ENCODE data around the gene HTR1E.
"Not testable (repeated sequence)": the region's sequence is repeated elsewhere in the genome, so short reads cannot be mapped to it uniquely, and the experiment has no call there.

The HTR1E gene

DNA sequence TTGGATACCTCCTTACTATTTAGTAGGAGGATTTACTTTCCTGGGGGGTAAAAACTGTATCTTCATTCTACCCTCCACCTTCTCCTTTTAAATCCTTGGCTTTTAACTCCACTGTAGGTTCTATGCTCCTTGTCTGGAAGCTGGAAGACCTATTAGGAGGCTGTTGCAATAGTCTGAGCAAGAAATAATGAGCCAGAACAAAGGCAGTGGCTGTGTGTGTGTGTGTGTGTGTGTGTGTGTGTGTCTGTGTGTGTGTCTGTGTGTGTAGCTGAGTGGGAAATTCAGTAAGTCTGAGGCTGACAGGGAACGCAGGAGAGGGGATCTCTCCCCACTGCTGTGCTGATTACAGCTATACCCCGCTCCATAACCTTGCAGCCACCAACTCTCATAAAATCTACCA is 35.8 kb downstream of the HTR1E start:
- no peak for DNase-seq (ENCODE audit: low read depth in 1 of 2, low spot score in 1 of 2)

- no peak for DNase-seq (ENCODE audit: low read depth in 1 of 2, low spot score in 1 of 2)
Observed at GRCh38 chr6:86978251-86978650, 40.9 kb downstream of the HTR1E start.

GRCh38 chr6:87001494-87001893 is 64.2 kb downstream of the HTR1E start:
- no peak for DNase-seq (ENCODE audit: low read depth in 1 of 2, low spot score in 1 of 2)

DNA sequence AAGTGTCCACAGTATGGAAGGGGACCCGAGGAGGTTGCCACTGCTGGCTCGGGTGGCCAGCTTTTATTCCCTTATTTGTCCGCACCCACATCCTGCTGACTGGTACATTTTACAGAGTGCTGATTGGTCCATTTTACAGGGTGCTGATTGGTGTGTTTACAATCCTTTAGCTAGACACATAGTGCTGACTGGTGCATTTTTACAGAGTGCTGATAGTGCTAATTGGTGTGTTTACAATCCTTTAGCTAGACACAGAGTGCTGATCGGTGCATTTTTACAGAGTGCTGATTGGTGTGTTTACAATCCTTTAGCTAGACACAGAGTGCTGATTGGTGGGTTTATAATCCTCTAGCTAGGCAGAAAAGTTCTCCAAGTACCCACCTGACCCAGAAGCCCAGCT is 65.1 kb downstream of the HTR1E start:
- not testable (repeated sequence) for DNase-seq (ENCODE audit: low read depth in 1 of 2, low spot score in 1 of 2)

GRCh38 chr6:87006541-87006940 is 69.2 kb downstream of the HTR1E start:
- DNase-seq (ENCODE audit: low read depth in 1 of 2, low spot score in 1 of 2): not testable (repeated sequence)

- not testable (repeated sequence) for DNase-seq (ENCODE audit: low read depth in 1 of 2, low spot score in 1 of 2)
Observed at GRCh38 chr6:87009581-87009980, 72.3 kb downstream of the HTR1E start.

DNA sequence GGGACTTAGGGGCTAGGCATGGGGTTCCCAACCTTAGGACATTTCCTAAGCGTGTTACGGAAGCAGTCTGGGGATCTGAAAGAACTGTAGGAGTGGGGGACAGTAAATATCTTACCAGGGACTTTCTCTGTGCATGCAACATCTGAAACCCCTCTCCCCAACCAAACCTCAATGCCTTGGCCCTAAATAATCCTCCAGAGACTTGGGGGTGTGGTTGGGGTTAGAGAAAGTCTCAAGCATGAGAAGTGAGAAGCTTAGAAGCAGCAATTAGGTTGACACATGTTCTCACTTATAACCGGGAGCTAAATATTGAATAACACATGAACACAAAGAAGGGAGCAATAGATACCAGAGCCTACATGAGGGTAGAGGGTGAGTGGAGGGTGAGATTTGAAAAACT is 74.7 kb downstream of the HTR1E start:
- DNase-seq (ENCODE audit: low read depth in 1 of 2, low spot score in 1 of 2): no peak

- no peak for DNase-seq (ENCODE audit: low read depth in 1 of 2, low spot score in 1 of 2)
Observed at GRCh38 chr6:87012743-87013142, 75.4 kb downstream of the HTR1E start.

GRCh38 chr6:87016772-87017171 is 79.4 kb downstream of the HTR1E start:
- DNase-seq (ENCODE audit: low read depth in 1 of 2, low spot score in 1 of 2): no peak

DNA sequence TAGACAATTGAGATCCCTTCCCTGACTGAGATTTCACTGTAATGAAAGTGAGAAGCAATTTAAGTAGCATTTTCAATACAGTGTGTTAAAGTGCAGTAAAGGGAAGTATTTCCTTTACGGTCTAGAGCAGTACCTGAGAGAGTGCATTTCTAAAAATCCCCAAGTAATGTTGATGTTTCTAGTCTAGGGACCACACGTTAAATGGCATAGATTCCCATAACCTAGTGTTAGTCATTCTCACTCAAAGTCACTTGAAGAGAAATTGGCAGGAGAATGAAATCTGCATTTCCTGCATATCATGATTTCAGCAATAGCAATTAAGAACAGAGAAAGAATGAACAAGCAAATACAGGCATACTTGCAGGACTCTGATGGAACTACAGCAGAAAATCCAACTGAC is 89.7 kb downstream of the HTR1E start:
- no peak for DNase-seq (ENCODE audit: low read depth in 1 of 2, low spot score in 1 of 2)

DNA sequence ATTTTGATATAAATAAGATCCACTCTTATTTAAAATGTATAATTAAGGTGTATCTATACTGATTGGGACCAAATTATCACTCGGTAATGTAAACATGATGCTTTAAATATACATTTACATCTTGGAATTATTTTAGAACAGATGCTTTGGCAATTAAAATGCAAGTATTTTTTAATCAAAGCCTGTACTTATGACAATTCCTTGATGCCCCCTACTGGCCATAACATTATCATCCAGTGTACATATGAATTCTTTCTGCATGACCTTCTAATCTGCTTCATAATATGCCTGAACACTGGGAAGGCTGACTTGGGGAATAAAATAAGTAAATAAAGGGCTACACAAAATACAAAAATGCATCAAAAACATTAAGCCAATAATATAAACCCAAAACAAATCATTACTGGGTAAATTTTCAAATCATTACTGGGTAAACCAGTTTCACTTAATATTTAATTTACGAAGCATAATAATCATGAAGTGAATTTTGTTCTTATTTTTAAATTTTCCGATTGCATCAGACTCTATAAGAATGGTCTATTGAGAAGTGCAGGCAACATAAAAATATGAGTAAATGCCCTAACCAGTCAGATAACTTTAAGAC is 92.5 kb downstream of the HTR1E start:
- no peak for DNase-seq (ENCODE audit: low read depth in 1 of 2, low spot score in 1 of 2)

- no peak for DNase-seq (ENCODE audit: low read depth in 1 of 2, low spot score in 1 of 2)
Observed at GRCh38 chr6:87040729-87041128, 103.4 kb downstream of the HTR1E start.

DNA sequence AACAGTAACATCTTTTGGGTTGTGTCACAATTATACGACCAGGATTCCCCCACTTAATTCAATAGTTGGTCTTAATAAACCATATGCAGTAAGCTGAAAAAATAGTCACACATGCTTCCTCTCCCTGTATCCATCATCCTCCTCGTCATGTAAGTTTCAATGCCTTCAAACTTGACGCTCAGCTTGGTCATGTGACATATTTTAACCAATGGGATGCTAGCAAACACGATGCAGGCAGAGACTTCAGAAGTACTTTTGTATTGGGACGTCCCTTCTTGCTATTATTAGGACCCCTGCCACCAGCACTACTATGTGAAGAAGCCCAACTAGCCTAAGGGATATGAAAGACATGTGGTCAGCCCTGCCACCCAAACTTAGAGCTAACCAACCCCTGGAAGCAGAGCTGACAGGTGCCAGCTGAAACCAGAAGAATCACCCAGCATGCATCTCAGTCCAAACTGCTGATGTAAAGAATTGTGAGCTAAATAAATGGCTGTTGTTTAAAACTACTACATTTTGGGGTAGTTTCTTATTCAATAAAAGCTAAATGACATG is 108.3 kb downstream of the HTR1E start:
- DNase-seq (ENCODE audit: low read depth in 1 of 2, low spot score in 1 of 2): no peak

DNA sequence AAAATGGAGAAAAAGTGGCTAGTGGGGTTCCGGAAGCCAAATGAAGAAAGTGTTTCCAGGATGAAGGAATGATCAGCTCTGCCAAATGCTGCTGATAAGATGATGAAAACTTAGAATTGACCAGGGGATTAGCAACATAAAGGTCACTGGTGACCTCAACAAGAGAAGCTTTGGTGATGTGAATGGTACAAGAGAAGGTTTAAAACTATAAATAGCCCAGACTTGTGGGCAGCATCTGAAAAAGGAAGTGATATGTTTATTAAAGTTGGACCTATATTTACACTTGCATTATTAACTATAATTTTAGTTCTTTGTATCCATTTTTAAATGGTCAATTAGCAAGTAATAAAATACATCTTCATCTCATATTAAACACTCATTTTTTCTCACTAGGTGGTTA is 112.5 kb downstream of the HTR1E start:
- DNase-seq (ENCODE audit: low read depth in 1 of 2, low spot score in 1 of 2): no peak

- no peak for DNase-seq (ENCODE audit: low read depth in 1 of 2, low spot score in 1 of 2)
Observed at GRCh38 chr6:87053312-87053711, 116.0 kb downstream of the HTR1E start.

DNA sequence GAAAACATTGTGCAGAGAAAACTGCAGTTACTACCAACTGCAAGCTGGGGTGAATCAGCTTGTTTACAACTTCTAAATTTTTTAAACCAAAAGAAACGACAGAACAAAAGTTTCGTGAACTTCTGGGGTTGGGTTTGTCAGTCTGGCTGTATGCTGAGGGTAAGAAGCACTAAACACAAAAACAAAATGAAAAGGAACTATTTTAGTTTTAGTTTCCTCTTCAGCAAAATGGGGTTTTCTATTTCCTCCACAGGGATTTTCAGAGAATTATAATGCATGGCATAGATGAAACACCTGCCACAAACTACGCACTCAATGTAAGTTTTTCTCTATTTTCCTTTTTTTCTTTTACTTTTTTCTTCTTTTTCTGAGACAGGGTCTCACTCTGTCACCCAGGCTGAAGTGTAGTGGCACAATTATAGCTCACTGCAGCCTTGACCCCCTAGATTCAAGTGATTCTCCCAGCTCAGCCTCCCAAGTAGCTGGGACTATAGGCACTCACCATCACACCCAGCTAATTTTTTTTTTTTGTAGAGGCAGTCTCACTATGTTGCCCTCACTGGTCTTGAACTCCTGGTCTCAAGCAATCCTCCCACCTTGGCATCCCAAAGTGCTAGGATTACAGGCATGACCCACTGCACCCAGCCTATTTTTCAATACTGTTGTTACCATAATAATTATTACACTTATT is 117.0 kb downstream of the HTR1E start:
- DNase-seq (ENCODE audit: low read depth in 1 of 2, low spot score in 1 of 2): no peak

DNA sequence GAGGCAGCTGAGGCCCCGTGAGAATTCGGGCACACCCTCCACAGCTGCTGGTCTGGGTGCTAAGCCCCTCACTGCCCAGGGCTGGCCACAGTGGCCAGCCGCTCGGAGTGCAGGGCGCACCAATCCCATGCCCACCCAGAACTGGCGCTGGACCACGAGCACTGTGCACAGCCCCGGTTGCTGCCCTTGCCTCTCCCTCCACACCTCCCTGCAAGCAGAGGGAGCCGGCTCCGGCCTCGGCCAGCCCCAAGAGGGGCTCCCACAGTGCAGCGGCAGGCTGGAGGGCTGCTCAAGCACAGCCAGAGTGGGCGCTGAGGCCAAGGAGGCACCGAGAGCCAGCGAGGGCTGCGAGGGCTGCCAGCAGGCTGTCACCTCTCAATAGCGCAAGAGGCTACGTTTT is 122.6 kb downstream of the HTR1E start:
- no peak for DNase-seq (ENCODE audit: low read depth in 1 of 2, low spot score in 1 of 2)

DNA sequence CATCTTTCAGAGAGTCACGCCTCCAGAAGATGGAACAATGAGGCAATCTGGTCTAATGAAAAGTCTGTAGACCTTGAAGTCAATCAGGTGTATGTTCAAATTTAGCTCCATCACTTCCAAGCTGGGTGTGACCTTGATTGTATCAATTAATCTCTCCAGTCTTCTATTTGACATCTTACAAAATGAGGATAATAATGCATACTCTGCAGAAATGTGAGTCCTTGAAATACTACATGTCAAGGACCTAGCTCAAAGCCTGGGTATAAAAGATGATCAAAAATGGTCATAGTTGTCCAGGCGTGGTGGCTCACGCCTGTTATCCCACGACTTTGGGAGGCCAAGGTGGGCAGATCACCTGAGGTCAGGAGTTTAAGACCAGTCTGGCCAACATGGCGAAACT is 127.8 kb downstream of the HTR1E start:
- DNase-seq (ENCODE audit: low read depth in 1 of 2, low spot score in 1 of 2): no peak

Measured in activated CD4-positive, alpha-beta T cell treated with anti-CD3 and anti-CD28 coated beads, Interleukin-2, amount 50 U/mL, for 24 hours (primary cell).